Sigmoid colon (tissue), 7 donors: ENCODE measurements around the gene RPH3AL. TPM values are rescaled to one million over a fixed set of nuclear protein-coding genes. Genes with fewer than 3 reads are reported as not detected.
A peak's percentile ranks its signal among the peaks of the same experiment; 100 is the strongest.

Experiments used
- DNase-seq: peaks from one replicate; pipeline ENCODE4 v3.0.0-alpha.2; 2019
- H3K27ac ChIP-seq, 4 donors: fragments of 200-600 bp; sonication (generic); one replicate each; pipeline ENCODE4 v1.5.1; 2016 to 2019; ENCODE audit warnings: mild to moderate bottlenecking in 1 of 4
- H3K27me3 ChIP-seq, 3 donors: fragments of 200-600 bp; sonication (generic); one replicate each; pipeline ENCODE4 v1.5.1; 2019; ENCODE audit warnings: mild to moderate bottlenecking in 1 of 3
- H3K36me3 ChIP-seq, 4 donors: fragments of 200-600 bp; sonication (generic); one replicate each; pipeline ENCODE4 v1.5.1; 2016 to 2019
- H3K4me1 ChIP-seq, 4 donors: fragments of 200-600 bp; sonication (generic); one replicate each; pipeline ENCODE4 v1.5.1; 2017 to 2019
- H3K4me3 ChIP-seq, 4 donors: fragments of 200-600 bp; sonication (generic); one replicate each; pipeline ENCODE4 v1.5.1; 2017 to 2019; ENCODE audit warnings: mild to moderate bottlenecking in 2 of 4, moderate library complexity in 1 of 4
- H3K9me3 ChIP-seq, 4 donors: fragments of 200-600 bp in 3 of 4; sonication (generic) in 3 of 4; one replicate each; pipeline versions ENCODE4 v1.5.1 to v1.6.1; 2013 to 2019
- EP300 ChIP-seq, 4 donors: sonication (generic); formaldehyde crosslinking; IDR thresholded peaks; one replicate each; pipeline ENCODE4 v1.6.1; 2017; ENCODE audit warnings: antibody characterized with exemption in 4 of 4
- POLR2A ChIP-seq, 2 donors: fragments of 450-650 bp; IDR thresholded peaks; one replicate each; pipeline ENCODE4 v1.6.1; 2016; ENCODE audit warnings: antibody characterized with exemption in 2 of 2, mild to moderate bottlenecking in 2 of 2, moderate library complexity in 2 of 2
- POLR2AphosphoS5 ChIP-seq, 4 donors: sonication (generic); formaldehyde crosslinking; IDR thresholded peaks; one replicate each; pipeline ENCODE4 v1.6.1; 2017; ENCODE audit warnings: antibody characterized with exemption in 4 of 4
- WGBS, 2 donors: extraction: QIAGEN DNeasy Blood & Tissue Kit; methylation state at CpG; one replicate each; pipeline ENCODE4 v1.1.7; 2013; 5-methylcytosine and 5-hydroxymethylcytosine counted together
- intact Hi-C: fragments of 100-400 bp; cut with DNase I; formaldehyde crosslinking; loops from one replicate; pipeline ENCODE4 v1.15.1; 2023
- polyA plus RNA-seq, 3 donors: library from polyadenylated mRNA; stranded (reverse); fragments of 200-250 nt; gene quantifications; one replicate each; pipeline ENCODE4 v1.2.3, GENCODE V29; 2013
- total RNA-seq, 4 donors: library from RNA; depleted of rRNA; stranded (reverse); fragments of >200 nt; gene quantifications; one replicate each; pipeline ENCODE4 v1.1.0, GENCODE V29; 2016
- TF ChIP-seq, protein P1 (sequence below), 4 experiments: fragments of 450-650 bp in 3 of 4; fragments of 200-600 bp in 1 of 4; IDR thresholded peaks; one replicate each; pipeline ENCODE4 v1.5.1; 2016 to 2019; ENCODE audit warnings: antibody characterized with exemption in 4 of 4, mild to moderate bottlenecking in 3 of 4, moderate library complexity in 2 of 4
- donor health status: healthy with polysubstance abuse.
- donor health status: Bipolar disorder and iron deficiency.
- donor health status: healthy.

Gene RPH3AL
- total and polyA plus RNA-seq, 7 donors, result 1.8 to 23.1 (median 12.7) TPM

DNA sequence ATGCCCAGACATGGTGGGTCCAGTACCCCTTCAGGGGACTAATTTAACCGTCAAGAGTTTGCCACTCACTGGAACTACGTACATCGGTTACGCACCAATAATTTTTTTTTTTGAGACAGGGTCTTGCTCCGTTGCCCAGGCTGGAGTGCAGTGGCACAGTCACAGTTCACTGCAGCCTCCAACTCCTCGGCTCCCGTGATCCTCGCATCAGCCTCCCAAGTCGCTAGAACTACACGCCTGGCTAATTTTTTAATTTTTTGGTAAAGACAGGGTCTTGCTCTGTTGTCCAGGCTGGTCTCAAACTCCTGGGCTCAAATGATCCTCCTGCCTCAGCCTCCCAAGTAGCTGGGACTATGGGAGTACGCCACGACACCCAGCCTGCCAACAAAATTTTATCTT lies 15.6 kb downstream of the RPH3AL start:
- intact Hi-C loops, result no loop called here
- Histone ChIP-seq H3K9me3 (no peaks in the 10 kb centered on the region), H3K4me1 (no peaks in the 10 kb centered on the region), H3K4me3 (no peak overlapping the region), H3K27me3 (peaks cover 0 to 13% (median 0%) of the 10 kb centered on the region in 3 donors), H3K27ac (no peak overlapping the region), H3K36me3 (no peaks in the 10 kb centered on the region)
- DNase-seq, result no peak
- 91 to 98% methylated on average over 12 of the region's 12 CpGs for whole genome bisulfite sequencing, 2 donors
- TF ChIP-seq POLR2A (IDR thresholded peaks at IDR 0.05), result no peak
- TF ChIP-seq EP300 (IDR thresholded peaks at IDR 0.05), result no peak

DNA sequence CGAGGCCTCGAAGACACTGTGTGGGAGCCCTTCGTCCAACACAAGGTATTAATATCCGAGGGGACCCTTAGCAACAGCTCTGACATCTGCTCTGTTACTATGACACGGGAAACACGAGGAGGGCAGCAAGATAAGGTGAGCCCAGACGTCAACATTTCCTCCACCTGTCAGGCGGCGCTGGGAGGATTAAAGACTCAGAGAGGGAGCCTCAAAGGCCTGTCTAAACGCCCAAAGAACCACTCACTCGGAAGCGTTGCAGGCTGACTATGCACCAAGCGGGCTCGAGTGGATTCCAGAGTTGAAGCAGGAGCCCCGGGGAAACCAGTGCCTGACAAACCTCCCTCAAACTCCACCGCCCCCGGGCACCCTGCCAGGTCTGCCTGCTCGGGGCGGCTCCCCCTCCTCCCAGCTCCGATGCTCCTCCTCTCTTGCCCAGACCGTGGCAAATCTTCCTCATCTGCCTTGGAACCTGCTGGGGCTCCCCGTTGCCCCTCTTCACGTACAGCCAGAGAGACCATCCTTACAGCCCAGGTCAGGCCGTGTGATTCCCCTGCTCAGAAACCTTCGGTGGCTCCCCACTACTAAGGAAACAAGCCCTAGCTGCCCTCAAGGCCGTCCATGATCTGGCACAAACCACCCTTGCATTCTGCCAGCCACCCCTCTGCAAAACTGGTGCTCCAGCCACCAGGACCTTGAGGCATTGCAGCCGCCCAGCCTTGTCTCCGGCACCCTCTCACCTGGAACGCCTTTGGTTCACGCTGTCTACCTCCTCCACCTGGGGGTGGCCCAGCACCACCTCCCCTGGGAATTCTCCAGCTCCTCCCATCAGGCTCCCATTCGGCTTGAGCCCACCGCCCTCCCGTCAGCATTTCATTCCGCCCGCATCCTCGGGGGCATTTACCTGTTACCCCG lies 16.2 kb downstream of the RPH3AL start:
- no peak overlapping the region for H3K4me3 ChIP-seq
- no peaks in the 10 kb centered on the region for H3K4me1 ChIP-seq
- no peaks in the 10 kb centered on the region for H3K9me3 ChIP-seq
- DNase-seq, result peak; percentile 85
- no peaks in the 10 kb centered on the region for H3K36me3 ChIP-seq
- intact Hi-C loops, result no loop called here
- H3K27ac ChIP-seq, result peak overlapping the region in 1 of 4 donors; percentile 42
- no peak for TF ChIP-seq POLR2A (IDR thresholded peaks at IDR 0.05)
- no peak for TF ChIP-seq POLR2AphosphoS5 (IDR thresholded peaks at IDR 0.05)
- TF ChIP-seq, protein P1, sequence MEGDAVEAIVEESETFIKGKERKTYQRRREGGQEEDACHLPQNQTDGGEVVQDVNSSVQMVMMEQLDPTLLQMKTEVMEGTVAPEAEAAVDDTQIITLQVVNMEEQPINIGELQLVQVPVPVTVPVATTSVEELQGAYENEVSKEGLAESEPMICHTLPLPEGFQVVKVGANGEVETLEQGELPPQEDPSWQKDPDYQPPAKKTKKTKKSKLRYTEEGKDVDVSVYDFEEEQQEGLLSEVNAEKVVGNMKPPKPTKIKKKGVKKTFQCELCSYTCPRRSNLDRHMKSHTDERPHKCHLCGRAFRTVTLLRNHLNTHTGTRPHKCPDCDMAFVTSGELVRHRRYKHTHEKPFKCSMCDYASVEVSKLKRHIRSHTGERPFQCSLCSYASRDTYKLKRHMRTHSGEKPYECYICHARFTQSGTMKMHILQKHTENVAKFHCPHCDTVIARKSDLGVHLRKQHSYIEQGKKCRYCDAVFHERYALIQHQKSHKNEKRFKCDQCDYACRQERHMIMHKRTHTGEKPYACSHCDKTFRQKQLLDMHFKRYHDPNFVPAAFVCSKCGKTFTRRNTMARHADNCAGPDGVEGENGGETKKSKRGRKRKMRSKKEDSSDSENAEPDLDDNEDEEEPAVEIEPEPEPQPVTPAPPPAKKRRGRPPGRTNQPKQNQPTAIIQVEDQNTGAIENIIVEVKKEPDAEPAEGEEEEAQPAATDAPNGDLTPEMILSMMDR (IDR thresholded peaks at IDR 0.05), result no peak
- no peak for TF ChIP-seq EP300 (IDR thresholded peaks at IDR 0.05)
- H3K27me3 ChIP-seq, result peaks cover 0 to 11% (median 0%) of the 10 kb centered on the region in 3 donors
- 38 to 49% methylated on average over 37 of the region's 37 CpGs for WGBS, 2 donors

DNA sequence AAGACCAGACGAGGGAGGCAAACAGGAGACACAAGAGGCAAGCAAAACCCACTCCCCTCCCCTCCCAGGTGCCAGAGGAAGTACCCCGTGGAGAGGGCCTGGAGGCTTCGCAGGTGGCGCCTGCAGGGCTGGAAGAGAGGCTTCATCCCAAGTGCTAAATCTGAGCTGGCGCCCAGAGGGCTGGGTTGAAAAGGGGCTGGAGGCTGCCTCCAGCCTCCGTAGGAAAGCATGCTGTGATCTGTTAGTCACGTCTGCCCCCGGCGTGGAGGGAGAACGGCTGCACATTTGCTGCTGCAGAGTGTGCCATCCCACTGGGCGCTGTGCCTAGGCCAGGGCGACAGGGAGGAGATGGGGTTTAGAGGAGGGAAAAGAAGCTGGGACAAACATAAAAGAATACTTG lies 16.9 kb downstream of the RPH3AL start:
- TF ChIP-seq POLR2A (IDR thresholded peaks at IDR 0.05) (no peak), POLR2AphosphoS5 (IDR thresholded peaks at IDR 0.05) (no peak), EP300 (IDR thresholded peaks at IDR 0.05) (no peak)
- TF ChIP-seq, protein P1 (IDR thresholded peaks at IDR 0.05), result no peak
- Histone ChIP-seq H3K27me3 (peaks cover 0 to 11% (median 0%) of the 10 kb centered on the region in 3 donors), H3K27ac (peak overlapping the region in 1 of 4 donors; percentile 42), H3K36me3 (no peaks in the 10 kb centered on the region), H3K9me3 (no peaks in the 10 kb centered on the region), H3K4me1 (no peaks in the 10 kb centered on the region), H3K4me3 (no peak overlapping the region)
- DNase-seq, result peak; percentile 60
- intact Hi-C loops, result no loop called here
- WGBS, 2 donors, result 73 to 75% methylated on average over 11 to 12 of the region's 12 CpGs

DNA sequence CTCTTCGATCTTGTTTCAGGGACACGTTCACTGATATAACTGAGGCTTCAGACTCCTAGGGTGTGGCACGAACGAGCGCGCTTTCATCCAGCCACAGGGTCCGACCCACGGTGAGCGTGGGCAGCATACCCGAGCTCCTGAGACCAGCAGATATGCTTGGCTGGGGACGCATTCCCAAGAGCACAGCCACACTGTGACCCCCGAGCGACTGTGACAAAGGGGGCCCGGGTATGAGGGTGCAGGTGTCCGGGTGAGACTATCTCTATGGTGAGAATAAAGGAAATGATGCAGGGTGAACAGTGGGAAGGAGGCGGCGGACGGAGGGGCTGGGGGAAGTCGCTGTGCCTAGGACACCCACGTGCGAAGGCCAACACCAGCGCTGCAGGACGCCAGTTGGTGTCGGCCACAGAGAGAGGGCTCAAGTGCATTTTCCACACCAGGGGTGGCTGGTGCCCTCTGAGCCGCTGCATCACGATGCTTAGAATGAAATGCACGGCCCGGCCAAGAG lies 17.6 kb downstream of the RPH3AL start:
- WGBS, 2 donors, result 77 to 92% methylated on average over 28 of the region's 28 CpGs
- Histone ChIP-seq H3K9me3 (no peaks in the 10 kb centered on the region), H3K36me3 (no peaks in the 10 kb centered on the region), H3K27me3 (peaks cover 0 to 11% (median 0%) of the 10 kb centered on the region in 3 donors), H3K27ac (peak overlapping the region; percentile 68 to 73 (median 70)), H3K4me1 (no peaks in the 10 kb centered on the region), H3K4me3 (no peak overlapping the region)
- intact Hi-C loops, result no loop called here
- DNase-seq, result peak; percentile 62
- TF ChIP-seq POLR2A (IDR thresholded peaks at IDR 0.05) (no peak), EP300 (IDR thresholded peaks at IDR 0.05) (no peak), POLR2AphosphoS5 (IDR thresholded peaks at IDR 0.05) (no peak)
- TF ChIP-seq, protein P1 (IDR thresholded peaks at IDR 0.05), result no peak
